Mesothelial cell of epicardium (in vitro differentiated cells): ENCODE measurements around the gene SCIMP. TPM values are rescaled to one million over a fixed set of nuclear protein-coding genes. Genes with fewer than 3 reads are reported as not detected.

Source experiments
- DNase-seq, 2 experiments: peaks; one replicate each; pipeline ENCODE4 v3.0.0; 2021; ENCODE audit warnings: low spot score in 2 of 2; ENCODE audit not compliant: unreplicated experiment in 2 of 2
- H3K27ac Mint-ChIP-seq: 2 replicates; pipeline ENCODE4 v1.8.0; 2021; ENCODE audit warnings: mixed read lengths
- H3K27me3 Mint-ChIP-seq: 2 replicates; pipeline ENCODE4 v1.8.0; 2021; ENCODE audit warnings: low read depth, mixed read lengths
- H3K36me3 Mint-ChIP-seq: 2 replicates; pipeline ENCODE4 v1.8.0; 2021; ENCODE audit warnings: mixed read lengths
- H3K4me1 Mint-ChIP-seq: 2 replicates; pipeline ENCODE4 v1.8.0; 2021; ENCODE audit warnings: mixed read lengths
- H3K4me3 Mint-ChIP-seq: 2 replicates; pipeline ENCODE4 v1.8.0; 2021; ENCODE audit warnings: mild to moderate bottlenecking, moderate library complexity, mixed read lengths
- H3K9me3 Mint-ChIP-seq: 2 replicates; pipeline ENCODE4 v1.8.0; 2021; ENCODE audit warnings: mixed read lengths
- CTCF ChIP-seq: fragments of 200-600 bp; sonication (generic); IDR thresholded peaks from one replicate; pipeline ENCODE4 v1.5.0; 2021; ENCODE audit warnings: antibody characterized with exemption; ENCODE audit not compliant: unreplicated experiment
- total RNA-seq: library from RNA; stranded (reverse); gene quantifications from 3 replicates; pipeline ENCODE4 v1.2.1, GENCODE V29; 2021

SCIMP gene
- total RNA-seq, 1 donor from 2014 or later: not detected

GRCh38 chr17:5203178-5203907 is 31.3 kb downstream of the SCIMP start:
- DNase-seq: no peak

DNA sequence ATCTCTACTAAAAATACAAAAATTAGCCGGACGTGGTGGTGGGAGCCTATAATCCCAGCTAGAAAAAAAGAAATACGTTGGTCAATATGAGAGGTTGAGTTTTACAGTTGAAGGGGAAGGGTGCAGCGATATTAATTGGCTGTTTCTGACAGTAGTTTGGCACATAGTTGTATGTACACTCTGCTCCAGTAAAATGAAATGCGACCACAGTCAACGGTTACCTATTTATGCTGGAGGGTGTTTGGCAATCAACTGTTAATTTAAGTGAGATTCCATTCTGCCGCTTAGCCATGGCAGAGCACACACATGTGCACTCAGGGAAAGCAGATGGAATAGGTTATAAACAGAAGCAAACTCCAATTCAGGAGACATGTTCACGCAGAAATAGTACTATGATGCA is 33.6 kb downstream of the SCIMP start:
- H3K27me3 Mint-ChIP-seq: no peaks in the 10 kb centered on the region
- no peak for DNase-seq
- no peak for TF ChIP-seq CTCF
- H3K27ac Mint-ChIP-seq: no peak overlapping the region
- H3K4me1 Mint-ChIP-seq: no peaks in the 10 kb centered on the region
- peaks cover 9% of the 10 kb centered on the region for H3K36me3 Mint-ChIP-seq
- peaks cover 6% of the 10 kb centered on the region for H3K9me3 Mint-ChIP-seq
- H3K4me3 Mint-ChIP-seq: no peak overlapping the region

More at GRCh38 chr17:5203178-5203907, 31.3 kb downstream of the SCIMP start:
- no peak overlapping the region for H3K27ac Mint-ChIP-seq
- H3K4me1 Mint-ChIP-seq: no peaks in the 10 kb centered on the region
- H3K4me3 Mint-ChIP-seq: no peak overlapping the region
- peaks cover 9% of the 10 kb centered on the region for H3K36me3 Mint-ChIP-seq
- no peak for TF ChIP-seq CTCF
- H3K27me3 Mint-ChIP-seq: no peaks in the 10 kb centered on the region
- peaks cover 6% of the 10 kb centered on the region for H3K9me3 Mint-ChIP-seq

DNA sequence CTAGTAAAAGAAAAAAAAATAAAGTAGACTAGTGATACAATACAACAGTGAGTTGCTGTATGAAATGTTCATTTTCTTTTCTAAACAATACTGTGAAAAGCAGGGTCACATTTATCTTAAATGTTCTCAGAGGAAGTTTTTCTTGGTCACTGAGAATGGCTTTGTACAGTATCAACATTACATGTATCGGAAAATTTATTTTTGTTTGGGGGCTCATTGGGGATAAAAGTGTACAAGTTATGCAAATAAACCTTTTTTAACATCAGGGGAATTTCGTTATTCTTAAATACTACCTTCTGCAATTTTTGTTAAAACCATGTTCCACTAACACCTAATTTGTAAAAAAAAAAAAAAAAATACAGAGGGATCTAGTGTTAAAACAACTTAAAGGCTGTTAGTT is 34.3 kb downstream of the SCIMP start:
- Mint-ChIP-seq H3K9me3 (peaks cover 6% of the 10 kb centered on the region), H3K4me3 (no peak overlapping the region), H3K36me3 (peaks cover 12% of the 10 kb centered on the region), H3K4me1 (no peaks in the 10 kb centered on the region), H3K27me3 (no peaks in the 10 kb centered on the region), H3K27ac (no peak overlapping the region)
- DNase-seq: no peak
- no peak for TF ChIP-seq CTCF

DNA sequence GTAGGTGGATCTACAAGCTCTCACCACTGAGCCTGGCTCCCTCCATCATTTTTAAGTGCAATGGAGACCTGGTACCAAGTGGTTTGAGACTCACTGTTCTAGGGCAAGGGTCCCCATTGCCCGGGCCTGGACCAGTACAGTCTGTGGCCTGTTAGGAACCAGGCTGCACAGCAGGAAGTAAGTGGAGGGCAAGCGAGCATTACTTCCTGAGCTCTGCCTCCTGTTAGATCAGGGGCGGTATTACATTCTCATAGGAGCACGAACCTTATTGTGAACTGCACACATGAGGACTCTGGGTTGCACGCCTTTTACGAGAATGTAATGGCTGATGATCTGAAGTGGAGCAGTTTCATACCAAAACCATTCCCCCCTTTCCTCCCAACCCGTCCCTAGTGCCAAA is 36.2 kb downstream of the SCIMP start:
- peaks cover 7% of the 10 kb centered on the region for H3K36me3 Mint-ChIP-seq
- H3K9me3 Mint-ChIP-seq: no peaks in the 10 kb centered on the region
- DNase-seq: no peak
- no peak for TF ChIP-seq CTCF
- H3K27me3 Mint-ChIP-seq: no peaks in the 10 kb centered on the region
- H3K4me1 Mint-ChIP-seq: no peaks in the 10 kb centered on the region
- H3K4me3 Mint-ChIP-seq: no peak overlapping the region
- no peak overlapping the region for H3K27ac Mint-ChIP-seq

- H3K27me3 Mint-ChIP-seq: no peaks in the 10 kb centered on the region
Measured at GRCh38 chr17:5194346-5194745, 40.3 kb downstream of the SCIMP start.

More at GRCh38 chr17:5194346-5194745, 40.3 kb downstream of the SCIMP start:
- H3K4me3 Mint-ChIP-seq: no peak overlapping the region
- H3K4me1 Mint-ChIP-seq: peaks cover 22% of the 10 kb centered on the region
- H3K27ac Mint-ChIP-seq: no peak overlapping the region
- H3K9me3 Mint-ChIP-seq: peaks cover 15% of the 10 kb centered on the region
- no peak for DNase-seq
- H3K36me3 Mint-ChIP-seq: peaks cover 27% of the 10 kb centered on the region
- no peak for TF ChIP-seq CTCF
